Kasumi-1 (cell line): Measurements from ENCODE around the gene TEDC1.
A peak's percentile ranks its signal among the peaks of the same experiment; 100 is the strongest.

Source experiments
- DNase-seq, 2 experiments: peaks; one replicate each; lab custom pipeline; 2025; lab: John Stamatoyannopoulos, UW

TEDC1 gene

DNA sequence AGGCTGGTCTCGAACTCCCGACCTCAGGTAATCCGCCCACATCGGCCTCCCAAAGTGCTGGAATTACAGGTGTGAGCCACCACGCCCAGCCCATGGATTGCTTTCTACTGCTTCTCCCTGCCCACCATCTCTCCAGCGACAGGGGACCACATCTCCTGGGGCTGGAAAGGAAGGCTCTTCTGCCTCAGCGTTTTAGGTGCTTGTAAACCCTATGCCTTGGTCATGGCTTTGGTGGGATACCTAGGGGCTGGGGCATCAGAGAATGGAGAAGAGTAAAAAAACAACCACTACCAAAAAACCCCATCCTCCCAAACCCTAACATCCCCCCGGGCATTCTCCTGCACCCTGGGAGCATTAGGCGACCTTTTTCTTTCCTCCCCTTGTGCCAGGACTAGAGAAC, 34.3 kb downstream of the TEDC1 start:
- DNase-seq, result no peak

DNA sequence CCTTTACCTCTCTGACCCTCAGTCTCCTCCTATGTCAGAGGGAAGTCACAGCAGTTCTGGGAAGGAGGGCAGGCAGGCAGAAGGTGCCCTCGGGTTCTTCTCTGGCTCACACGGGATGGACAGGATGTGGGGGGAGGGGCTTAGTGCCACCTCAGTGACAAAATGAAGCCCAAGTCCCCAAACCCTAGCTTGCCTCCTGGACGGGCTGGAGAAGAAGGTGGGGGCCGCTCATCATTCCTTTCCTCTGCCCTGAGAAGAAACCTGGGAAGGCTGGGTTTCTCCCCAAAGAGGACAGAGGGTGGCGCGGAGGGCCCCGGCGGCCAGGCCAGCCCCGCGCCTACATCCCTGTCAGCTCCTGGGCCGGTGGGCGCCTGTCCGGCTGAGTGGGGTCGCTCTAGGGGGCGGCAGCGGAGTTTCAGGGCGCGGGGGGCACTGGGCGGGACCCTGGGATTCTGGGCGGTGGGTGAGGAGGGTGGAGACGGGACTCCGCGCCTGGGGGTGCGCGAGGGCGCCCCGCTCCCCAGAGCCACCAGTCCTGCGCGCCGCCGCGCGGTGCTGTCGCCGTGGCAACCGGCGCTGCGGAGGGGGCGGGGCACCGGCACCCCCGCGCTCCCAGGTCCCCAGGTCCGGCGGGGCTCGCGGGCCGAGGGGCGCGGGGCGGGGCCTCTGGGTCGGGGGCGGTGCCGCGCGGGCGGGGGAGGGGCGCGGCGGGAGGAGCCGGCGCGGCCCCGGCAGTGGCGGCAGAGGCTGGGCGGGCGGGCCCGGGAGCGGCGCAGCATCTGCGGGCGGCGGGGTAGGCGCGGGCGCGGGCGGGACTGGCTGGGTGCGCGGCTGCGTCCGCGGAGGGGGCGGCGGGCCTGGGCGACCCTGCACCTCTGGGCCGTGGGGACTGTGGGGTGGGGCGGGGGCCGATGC, 35.1 kb downstream of the TEDC1 start, which contains the start of gene TMEM121:
TMEM121 (plus strand) TSS at position 723 of the 915 bp plus-strand sequence. CDS start 2,252 bp downstream, outside the sequence.
- no peak for DNase-seq

DNA sequence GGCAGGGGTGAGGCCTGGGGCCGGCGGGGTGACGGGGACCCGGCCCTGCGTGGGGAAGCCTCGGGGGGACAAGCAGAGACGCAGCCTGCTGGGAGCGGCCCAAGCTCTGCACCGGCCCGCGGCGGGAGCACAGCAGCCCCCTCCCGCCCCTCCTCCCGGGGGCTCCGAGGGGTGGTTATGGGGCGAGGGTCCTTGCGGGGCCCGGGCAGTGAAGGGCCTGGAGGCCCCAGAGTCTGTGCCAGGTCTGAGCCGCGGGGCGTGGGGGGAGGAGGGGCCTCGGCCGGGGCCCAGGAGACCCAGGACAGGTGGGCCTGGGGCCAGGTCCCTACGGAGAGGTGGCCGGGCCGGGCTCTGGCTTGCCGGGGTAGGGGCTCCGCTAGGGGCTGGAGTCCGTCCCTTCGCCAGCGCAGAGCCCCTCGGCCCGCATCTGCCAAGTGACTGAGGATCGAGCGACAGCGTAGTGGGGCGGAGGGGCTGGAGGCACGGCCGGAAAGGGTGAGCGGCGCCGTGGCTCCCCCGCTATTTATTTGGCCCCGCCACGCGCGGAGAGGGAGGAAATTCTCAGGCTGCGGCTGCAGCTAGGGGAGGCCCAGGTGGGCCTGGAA, 35.8 kb downstream of the TEDC1 start:
- DNase-seq, result no peak

DNA sequence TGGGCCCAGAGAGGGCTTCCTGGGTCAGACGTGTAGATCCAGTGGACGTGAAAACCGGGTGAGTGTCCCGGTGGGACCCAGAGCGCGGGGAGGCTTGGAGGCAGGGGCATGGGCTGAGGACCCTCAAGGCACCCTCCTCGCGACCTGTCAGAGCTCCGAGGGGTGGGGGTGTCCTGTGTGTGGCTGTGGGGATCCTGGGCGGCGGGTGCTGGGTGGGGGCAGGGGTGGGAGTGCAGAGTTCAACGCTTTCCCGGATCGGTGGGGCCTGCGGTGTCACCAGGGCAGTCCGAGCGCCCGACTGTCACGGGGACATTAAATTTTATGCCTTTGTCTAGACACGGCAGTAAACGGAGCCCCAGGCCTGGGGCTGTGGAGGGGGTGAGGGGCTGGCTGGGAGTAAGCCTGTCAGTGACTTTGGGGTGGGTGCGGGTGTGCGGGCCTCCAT, 36.4 kb downstream of the TEDC1 start:
- no peak for DNase-seq

DNA sequence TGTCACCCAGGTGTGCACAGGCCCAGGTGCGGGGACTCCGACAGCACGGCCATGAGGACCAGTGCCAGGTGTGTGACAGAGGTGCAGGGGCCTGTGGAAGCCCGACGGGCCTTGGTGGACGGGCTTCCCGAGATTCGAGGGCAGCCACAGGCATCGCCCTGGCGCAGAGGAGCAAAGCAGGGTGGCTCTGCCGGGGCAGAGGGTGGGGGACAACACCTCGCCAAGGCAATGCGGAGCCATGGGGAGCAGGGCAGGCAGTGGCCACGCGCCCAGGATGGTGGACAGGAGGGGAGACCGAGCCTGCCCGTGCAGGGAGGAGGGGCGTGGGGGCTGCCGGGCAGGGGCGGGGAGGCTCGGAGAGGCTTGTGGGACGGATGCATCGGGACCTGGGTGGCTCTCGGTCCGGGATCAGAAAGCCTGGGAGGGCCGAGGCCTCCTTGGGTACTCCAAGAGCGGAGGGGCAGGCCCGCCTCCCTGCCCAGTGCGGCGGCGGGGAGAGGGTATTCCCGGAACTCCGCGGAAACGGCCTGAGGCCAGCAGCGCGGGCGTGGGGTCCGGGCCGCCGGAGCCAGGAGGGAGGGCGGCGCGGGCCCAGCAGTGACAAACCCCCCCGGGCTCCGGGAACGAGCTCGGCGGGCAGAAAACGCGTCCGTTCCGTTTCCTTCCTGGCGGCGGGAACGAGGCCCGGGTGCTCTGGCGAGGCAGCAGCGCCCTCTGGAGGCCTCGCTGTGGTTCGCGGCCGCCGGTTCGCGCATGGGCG, 37.0 kb downstream of the TEDC1 start:
- peak; percentile 60 to 65 for DNase-seq

DNA sequence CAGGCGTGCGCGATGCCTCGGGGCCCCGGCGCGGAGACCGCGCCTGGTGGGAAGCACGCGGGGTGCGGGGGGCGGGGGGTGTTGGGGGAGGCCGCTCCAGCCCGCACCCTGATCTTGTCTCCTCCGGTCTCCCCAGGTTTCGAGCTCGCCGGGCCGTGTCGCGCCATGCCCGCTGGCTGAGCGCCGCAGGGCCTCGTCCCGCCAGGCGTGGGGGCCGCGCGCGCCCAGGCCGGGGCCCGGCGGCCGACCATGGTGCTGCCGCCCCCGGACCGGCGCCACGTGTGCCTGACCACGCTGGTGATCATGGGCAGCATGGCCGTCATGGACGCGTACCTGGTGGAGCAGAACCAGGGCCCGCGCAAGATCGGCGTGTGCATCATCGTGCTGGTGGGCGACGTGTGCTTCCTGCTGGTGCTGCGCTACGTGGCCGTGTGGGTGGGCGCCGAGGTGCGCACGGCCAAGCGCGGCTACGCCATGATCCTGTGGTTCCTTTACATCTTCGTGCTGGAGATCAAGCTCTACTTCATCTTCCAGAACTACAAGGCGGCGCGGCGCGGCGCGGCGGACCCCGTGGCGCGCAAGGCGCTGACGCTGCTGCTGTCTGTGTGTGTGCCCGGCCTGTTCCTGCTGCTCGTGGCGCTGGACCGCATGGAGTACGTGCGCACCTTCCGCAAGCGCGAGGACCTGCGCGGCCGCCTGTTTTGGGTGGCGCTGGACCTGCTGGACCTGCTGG, 37.7 kb downstream of the TEDC1 start:
- no peak for DNase-seq

DNA sequence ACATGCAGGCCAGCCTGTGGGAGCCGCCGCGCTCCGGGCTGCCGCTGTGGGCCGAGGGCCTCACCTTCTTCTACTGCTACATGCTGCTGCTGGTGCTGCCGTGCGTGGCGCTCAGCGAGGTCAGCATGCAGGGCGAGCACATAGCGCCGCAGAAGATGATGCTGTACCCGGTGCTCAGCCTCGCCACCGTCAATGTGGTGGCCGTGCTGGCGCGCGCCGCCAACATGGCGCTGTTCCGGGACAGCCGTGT, 38.2 kb downstream of the TEDC1 start:
- no peak for DNase-seq

DNA sequence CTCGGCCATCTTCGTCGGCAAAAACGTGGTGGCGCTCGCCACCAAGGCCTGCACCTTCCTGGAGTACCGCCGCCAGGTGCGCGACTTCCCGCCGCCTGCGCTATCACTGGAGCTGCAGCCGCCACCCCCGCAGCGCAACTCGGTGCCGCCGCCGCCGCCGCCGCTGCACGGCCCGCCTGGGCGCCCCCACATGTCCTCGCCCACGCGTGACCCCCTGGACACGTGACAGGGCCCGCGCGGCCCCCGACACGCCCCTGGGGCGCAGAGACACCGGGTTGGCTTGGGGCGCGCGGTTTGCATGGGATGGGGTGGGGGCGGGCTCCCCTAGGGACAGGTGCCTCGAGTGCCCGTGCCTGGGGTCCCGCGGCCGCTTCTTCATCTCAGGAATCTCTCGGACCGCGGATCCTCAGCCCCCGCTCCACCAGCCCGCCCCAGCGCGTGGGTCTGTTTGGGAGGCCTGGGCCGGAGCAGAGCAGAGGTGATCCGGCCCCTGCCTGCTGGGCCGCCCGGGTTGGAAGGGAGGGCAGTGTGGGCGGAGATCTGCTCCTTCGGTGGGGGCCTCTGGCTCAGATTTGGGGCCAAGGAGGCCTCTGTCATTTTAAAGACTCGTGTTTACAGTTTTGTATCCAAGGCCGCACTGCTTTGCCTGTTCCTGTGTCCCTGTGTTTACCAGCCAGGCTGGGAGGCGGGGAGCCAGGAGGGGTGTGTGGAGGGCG, 38.7 kb downstream of the TEDC1 start:
- no peak for DNase-seq

DNA sequence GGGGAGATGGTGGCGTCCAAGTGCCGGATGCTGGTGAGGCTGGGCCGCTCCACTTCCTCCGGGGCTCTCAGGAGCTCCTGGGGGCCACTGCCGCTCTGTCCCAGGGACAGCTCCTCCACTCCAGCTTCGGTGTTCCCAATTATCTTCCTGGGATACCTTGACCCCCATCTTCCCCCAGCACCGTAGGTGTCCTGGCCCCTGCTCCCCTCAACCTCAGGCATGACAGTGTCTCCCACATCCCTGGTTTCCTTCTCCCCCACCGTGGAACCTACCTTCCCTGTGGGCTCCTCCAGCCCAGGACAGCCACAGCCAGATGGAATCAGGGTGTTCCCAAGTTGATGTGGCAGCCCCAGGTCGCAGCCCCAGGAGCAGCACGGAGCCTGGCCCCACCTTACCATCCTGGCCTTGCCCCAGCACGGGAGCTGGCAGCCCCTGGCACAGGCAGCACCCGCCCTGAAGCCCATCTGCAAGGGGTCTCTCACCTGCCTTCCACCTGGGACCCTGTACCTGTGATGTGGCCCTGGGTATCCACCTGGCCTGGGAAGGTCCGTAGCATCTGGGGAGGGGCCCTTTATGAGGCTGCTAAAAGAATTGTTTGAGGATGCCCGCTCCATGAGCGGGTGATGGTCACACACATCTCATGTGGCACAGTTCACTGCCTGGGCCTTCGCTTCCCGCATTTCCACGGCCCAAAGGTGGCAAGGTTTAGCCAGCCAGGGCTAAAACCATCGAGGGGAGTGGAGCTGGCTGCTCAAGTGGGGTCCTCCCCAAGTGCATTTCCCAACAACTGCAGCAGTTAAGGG, 39.4 kb downstream of the TEDC1 start:
- DNase-seq, result no peak

DNA sequence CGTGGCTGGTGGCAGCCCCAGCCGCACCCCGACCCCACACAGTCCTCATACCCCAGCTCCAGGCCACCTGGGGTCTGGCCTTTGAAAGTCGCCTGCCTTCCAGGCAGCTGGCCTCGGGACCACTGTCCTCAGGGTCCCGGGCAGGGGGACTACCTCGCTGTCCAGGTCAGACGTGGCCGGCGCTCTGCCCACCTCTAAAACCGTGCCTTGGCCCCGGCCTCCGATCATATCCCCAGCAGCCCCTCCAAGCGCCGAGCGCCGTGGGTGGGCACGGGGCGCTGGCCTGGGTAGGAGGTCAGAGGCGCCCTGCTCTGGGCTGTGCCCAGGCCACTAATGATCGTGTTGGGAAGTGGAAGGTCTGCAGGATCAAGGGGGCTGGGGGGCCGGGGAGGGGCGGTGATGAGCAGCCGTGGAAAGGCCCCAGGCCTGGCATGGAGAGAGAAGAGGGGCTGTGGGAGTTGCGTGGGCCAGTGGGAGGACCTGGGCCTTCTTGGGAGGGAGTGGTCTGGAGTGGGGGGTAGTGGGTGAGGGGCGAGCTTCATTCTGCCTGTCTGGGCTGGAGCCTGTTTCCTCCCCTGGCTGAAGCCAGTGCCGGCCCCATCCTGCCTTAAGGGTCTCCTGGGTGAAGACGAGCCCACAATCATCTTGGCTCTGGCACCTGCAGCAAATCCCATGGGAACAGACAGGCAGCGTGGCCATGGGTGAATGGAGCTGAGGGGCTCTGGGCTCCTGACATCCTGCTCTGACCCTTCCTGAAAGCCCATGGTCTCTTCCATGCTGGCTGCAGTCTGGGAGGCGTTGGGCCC, 40.2 kb downstream of the TEDC1 start:
- DNase-seq, result no peak

DNA sequence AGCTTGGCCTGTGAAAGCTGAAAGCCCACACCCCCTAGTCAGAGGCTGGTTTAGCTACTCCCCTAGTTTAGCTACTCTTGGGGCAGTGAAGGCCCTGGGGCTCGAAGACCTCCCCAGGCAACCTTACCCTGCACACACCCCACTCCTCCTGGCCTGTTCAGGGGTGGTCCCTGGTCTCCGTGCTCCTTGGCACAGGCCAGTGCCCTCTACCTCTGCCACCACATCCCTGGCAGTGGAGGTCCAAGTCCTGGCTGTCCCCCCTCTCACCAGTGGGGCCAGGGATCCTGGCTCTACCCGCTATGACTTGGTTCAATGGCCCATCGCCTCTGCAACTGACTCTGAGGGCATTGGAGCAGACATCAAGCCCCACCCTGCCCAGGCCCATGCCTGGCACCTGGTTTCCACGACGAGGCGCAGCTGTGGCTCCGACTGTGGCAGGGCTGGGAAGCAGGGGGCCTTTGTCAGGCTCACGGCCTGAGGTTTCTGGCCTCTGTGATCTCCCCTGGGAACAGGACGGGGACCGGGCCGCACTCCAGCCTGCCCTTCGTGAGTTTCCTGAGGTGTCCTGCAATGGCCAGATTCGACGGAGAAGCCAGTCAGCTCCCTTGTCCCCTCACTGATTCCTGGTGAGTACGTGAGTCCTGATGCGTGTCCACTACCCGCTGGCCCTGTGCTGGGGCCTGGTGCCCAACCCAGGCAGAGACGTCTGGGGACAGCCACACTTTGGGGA, 41.0 kb downstream of the TEDC1 start:
- no peak for DNase-seq

DNA sequence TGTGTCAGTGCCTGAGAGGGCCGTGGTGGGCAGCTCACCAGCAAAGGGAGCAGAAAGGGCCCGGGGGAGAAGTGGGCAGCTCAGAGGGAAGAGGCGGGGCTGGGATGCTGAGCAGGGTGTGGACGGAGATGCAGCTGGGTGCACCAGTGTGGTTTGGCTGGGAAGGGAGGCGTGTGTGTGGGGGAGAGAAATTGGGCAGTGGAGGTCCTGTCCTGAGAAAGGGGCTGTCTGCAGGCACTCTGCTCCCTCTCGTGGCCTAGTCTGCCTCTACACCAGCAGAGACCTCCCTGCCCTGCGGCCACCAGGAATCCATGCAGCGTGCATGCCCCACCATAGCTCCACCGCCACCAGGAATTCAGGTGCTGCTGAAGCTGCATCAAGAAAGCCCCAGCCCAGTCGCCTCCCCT, 41.7 kb downstream of the TEDC1 start:
- DNase-seq, result peak; percentile 39 to 75

DNA sequence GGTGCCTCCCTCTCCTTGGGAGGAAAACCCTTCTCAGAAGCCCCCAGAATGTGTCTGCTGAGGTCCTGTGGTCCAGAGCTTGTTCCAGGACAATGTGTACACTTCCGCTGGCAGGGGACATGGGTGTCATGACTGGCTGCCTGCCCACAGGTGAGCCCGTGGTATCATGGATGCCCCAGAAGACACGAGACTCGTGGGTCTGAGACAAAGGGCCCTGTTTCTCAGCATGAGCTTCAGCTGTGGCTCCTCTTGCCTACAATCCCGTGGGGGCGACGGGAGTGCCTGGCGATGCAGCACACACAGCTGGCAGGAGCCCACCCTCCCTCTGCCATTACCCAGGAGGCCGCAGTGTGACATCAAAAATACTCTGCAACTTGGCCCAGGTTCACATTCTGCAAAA, 42.3 kb downstream of the TEDC1 start:
- no peak for DNase-seq

DNA sequence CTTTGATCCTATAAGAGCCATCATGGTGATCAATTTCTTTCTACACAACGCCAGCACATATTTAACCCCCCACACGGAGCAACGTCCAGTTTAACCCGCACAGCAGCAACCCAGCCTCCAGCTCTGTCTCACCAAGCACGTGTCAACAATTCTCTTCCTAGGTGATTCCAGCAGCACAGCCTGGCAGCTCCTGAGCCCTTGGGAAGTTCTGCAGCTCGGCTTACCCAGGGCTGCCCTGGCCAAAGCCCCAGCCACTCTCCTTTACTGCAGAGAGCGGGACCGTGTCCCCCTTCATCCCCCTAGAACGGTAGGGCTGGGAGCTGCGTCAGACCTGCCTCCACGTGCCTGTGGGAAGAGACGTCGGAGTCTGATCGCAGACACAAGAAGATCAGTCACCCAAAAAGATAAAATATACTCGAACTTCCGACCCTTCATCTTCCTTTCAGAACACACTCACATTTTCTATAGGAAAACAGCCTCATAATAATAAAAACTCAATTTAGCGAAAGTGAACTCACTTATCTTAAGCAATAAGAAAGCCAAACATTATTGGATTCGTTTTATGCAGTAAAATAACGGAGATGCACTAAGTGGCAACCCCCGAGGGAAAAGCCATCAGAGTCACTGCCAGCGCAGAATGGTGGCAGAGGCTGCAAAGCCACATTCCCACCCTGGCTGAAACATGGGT, 42.9 kb downstream of the TEDC1 start:
- no peak for DNase-seq

DNA sequence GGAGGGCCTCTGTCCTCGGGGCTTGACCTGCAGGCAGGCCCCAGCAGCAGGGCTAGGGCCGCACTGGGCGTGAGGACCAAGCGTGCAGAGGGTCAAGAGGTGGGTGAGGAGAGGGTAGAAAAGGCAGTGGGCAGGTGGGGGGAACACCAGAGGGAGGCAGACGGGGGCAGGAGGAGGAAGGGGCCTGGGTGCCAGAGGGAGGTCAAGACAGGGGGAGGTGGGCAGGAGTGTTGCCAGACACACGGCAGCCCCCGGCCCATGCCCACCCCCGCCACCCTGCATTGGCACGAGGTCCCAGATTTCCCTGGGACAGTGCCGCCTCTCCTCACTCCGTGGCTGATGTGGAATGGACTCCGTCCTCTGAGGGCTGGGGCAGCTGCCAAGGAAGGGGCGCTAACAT, 43.5 kb downstream of the TEDC1 start:
- DNase-seq, result no peak

DNA sequence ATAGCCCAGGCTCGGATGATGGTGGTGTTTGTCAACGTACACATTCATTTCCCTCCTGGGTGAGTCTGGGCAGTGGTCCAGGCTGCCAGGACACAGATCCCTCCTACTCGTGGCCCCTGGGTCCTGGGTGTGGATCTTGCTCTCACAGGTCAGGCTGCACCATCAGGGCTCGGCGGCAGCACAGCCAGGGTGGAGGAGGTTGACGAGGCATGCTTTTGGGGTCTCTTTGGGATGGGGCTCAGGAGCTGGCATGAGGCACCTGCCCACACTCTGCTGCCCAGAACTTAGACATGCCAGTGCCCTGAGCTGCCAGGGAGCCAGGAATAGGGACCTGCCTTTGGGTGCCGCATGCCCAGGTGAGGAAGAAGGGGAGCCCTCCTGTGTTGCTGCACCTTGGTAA, 45.0 kb downstream of the TEDC1 start:
- DNase-seq, result no peak

DNA sequence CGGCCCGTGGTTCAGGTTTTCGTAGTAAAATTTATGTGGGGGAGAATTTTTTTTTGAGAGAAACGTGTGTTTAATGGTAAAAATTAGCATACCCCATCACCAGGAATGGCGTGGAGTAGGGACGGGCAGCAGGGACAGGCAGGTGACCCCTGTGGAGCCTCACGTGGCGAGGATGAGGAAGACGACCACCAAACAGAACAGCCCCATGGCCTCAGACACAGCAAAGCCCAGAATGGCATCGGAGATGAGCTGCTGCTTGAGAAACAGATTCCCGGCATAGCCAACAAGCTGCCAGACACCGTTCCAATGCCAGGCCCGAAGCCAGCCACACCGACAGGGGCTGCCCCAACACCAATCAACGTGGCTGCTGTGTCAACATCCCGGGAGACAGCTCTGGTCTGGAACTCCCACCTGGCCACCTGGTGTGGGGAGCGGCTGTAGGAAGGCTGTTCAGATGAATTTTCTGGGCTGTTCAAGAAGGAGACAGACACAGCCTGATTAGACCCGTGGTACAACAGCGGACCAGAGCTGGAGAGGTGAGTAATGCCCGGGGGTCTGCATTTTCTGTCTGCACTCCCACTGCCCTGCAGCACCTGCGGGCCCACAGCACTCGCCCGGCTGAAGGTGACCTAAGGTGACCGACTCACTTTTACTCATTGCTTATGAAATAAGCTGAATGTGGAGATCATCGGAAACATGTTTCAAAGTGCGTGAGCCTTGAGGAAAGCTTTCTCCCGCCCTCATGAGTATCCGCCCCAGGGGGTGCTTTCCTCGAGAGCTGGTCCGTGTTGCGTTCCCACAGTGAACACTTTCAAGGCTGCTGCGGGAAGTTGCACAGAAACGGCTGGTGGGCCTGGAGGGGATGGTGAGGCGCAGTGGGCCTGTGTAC, 45.9 kb downstream of the TEDC1 start:
- no peak for DNase-seq
